SK-N-MC (cell line): ENCODE measurements around the gene CREB3L2.
"Not testable (repeated sequence)": the region's sequence is repeated elsewhere in the genome, so short reads cannot be mapped to it uniquely, and the experiment has no call there.

Experiments used
- DNase-seq: peaks from one replicate; pipeline ENCODE4 v3.0.0-alpha.2; 2011; ENCODE audit warnings: low read depth, low spot score
- H3K27ac ChIP-seq: fragments of 200-600 bp; sonication (generic); 2 replicates; pipeline ENCODE4 v1.5.1; 2016; ENCODE audit warnings: mixed run types
- H3K36me3 ChIP-seq: fragments of 200-600 bp; sonication (generic); 2 replicates; pipeline ENCODE4 v1.6.1; 2017; ENCODE audit warnings: antibody characterized with exemption, low read length, mixed read lengths; ENCODE audit not compliant: insufficient read depth
- H3K4me3 ChIP-seq: fragments of 200-600 bp; sonication (generic); 2 replicates; pipeline ENCODE4 v1.5.1; 2016
- H3K9ac ChIP-seq: fragments of 200-600 bp; sonication (generic); 2 replicates; pipeline ENCODE4 v1.8.0; 2017; ENCODE audit warnings: mixed run types, mixed read lengths; ENCODE audit not compliant: insufficient read length
- H3K9me3 ChIP-seq: fragments of 200-600 bp; sonication (generic); 2 replicates; pipeline ENCODE4 v1.6.1; 2017; ENCODE audit warnings: low read depth, mild to moderate bottlenecking, antibody characterized with exemption, low read length, moderate library complexity, mixed read lengths
- EZH2 ChIP-seq: fragments of 200-600 bp; sonication (generic); IDR thresholded peaks from one replicate; pipeline ENCODE4 v1.6.1; 2017; ENCODE audit warnings: antibody characterized with exemption
- FOXP2 ChIP-seq: optimal IDR thresholded peaks from 2 replicates; pipeline ENCODE3; 2011; ENCODE audit warnings: mild to moderate bottlenecking, moderate library complexity; ENCODE audit not compliant: insufficient read depth; ENCODE audit errors: extremely low read length, control extremely low read depth
- POLR2AphosphoS5 ChIP-seq: IDR thresholded peaks from 2 replicates; pipeline ENCODE4 v1.6.1; 2012; ENCODE audit warnings: mild to moderate bottlenecking, low read depth, low read length, borderline replicate concordance

Gene CREB3L2

GRCh38 chr7:137974766-137975165 is 27.1 kb downstream of the CREB3L2 start:
- Histone ChIP-seq H3K4me3 (no peak overlapping the region), H3K27ac (no peak overlapping the region; the same call in 1 of the 2 replicates), H3K36me3 (no peaks in the 10 kb centered on the region), H3K9me3 (no peaks in the 10 kb centered on the region), H3K9ac (no peak overlapping the region)
- TF ChIP-seq EZH2 (no peak), POLR2AphosphoS5 (no peak), FOXP2 (no peak)
- no peak for DNase-seq

GRCh38 chr7:137970253-137970975 is 31.5 kb downstream of the CREB3L2 start:
- no peaks in the 10 kb centered on the region for H3K36me3 ChIP-seq
- TF ChIP-seq EZH2 (no peak), POLR2AphosphoS5 (no peak), FOXP2 (no peak)
- H3K9me3 ChIP-seq, result no peaks in the 10 kb centered on the region
- peak overlapping the region; percentile 70 for H3K27ac ChIP-seq
- peak overlapping the region; percentile 45 for H3K4me3 ChIP-seq
- DNase-seq, result no peak
- no peak overlapping the region for H3K9ac ChIP-seq

- Histone ChIP-seq H3K9ac (no peak overlapping the region), H3K27ac (peak overlapping the region; percentile 70)
- TF ChIP-seq FOXP2, result no peak
- TF ChIP-seq EZH2, result no peak
- TF ChIP-seq POLR2AphosphoS5, result no peak
Measured at GRCh38 chr7:137969828-137970227, 32.1 kb downstream of the CREB3L2 start.

GRCh38 chr7:137968890-137969289 is 33.0 kb downstream of the CREB3L2 start:
- Histone ChIP-seq H3K27ac (no peak overlapping the region), H3K9ac (no peak overlapping the region), H3K9me3 (no peaks in the 10 kb centered on the region), H3K36me3 (no peaks in the 10 kb centered on the region), H3K4me3 (no peak overlapping the region)
- no peak for TF ChIP-seq POLR2AphosphoS5
- TF ChIP-seq EZH2, result no peak
- no peak for TF ChIP-seq FOXP2
- DNase-seq, result no peak

More at GRCh38 chr7:137969828-137970227, 32.1 kb downstream of the CREB3L2 start:
- H3K36me3 ChIP-seq, result no peaks in the 10 kb centered on the region
- peak overlapping the region; percentile 45 for H3K4me3 ChIP-seq
- H3K9me3 ChIP-seq, result no peaks in the 10 kb centered on the region
- no peak for DNase-seq

- not testable (repeated sequence) for H3K9me3 ChIP-seq, H3K9ac ChIP-seq, H3K36me3 ChIP-seq, H3K4me3 ChIP-seq, H3K27ac ChIP-seq, DNase-seq
Measured at GRCh38 chr7:137968339-137968738, 33.5 kb downstream of the CREB3L2 start.

- Histone ChIP-seq H3K9me3 (no peaks in the 10 kb centered on the region), H3K27ac (no peak overlapping the region), H3K4me3 (no peak overlapping the region), H3K36me3 (no peaks in the 10 kb centered on the region), H3K9ac (no peak overlapping the region)
- TF ChIP-seq FOXP2, result no peak
- TF ChIP-seq POLR2AphosphoS5, result no peak
- no peak for TF ChIP-seq EZH2
- no peak for DNase-seq
Measured at GRCh38 chr7:137967143-137968018, 34.5 kb downstream of the CREB3L2 start.

- Histone ChIP-seq H3K9ac (no peak overlapping the region), H3K36me3 (no peaks in the 10 kb centered on the region), H3K4me3 (no peak overlapping the region), H3K27ac (no peak overlapping the region), H3K9me3 (no peaks in the 10 kb centered on the region)
- no peak for DNase-seq
- TF ChIP-seq POLR2AphosphoS5, result no peak
- no peak for TF ChIP-seq EZH2
- no peak for TF ChIP-seq FOXP2
Measured at GRCh38 chr7:137966641-137967142, 35.2 kb downstream of the CREB3L2 start.

GRCh38 chr7:137965942-137966640 is 35.8 kb downstream of the CREB3L2 start:
- DNase-seq, result no peak
- Histone ChIP-seq H3K27ac (0 out of 2 replicates have a peak overlapping the region, but pooled peaks have one; percentile 17), H3K9ac (no peak overlapping the region), H3K4me3 (no peak overlapping the region), H3K9me3 (no peaks in the 10 kb centered on the region), H3K36me3 (no peaks in the 10 kb centered on the region)
- TF ChIP-seq FOXP2 (no peak), POLR2AphosphoS5 (no peak), EZH2 (no peak)
